Measurements from ENCODE around the gene JTB. TPM values are rescaled to one million over a fixed set of nuclear protein-coding genes. Genes with fewer than 3 reads are reported as not detected.

The JTB gene
- polyA plus RNA-seq, 2 of the 4 experiments (the other 2 are of a cell fraction) = 106 to 162 TPM

- TF ChIP-seq HOXB13 (CRISPR knock-in tag; IDR thresholded peaks at IDR 0.05; ENCODE audit: low read depth) = no peak
- no peak for TF ChIP-seq TFCP2L1 (CRISPR knock-in tag; IDR thresholded peaks at IDR 0.05)
- TF ChIP-seq MAFK (IDR thresholded peaks at IDR 0.05; ENCODE audit: partially characterized antibody) = no peak
- TF ChIP-seq FOSB (CRISPR knock-in tag; IDR thresholded peaks at IDR 0.05) = no peak
- ChIA-PET POLR2A (no interaction called here), CTCF (interaction anchor here (0.5 to 5.8 kb wide), 4 partner anchors 12 to 44 kb away, joined by 3 to 75 read pairs (median 10); partner anchors contain the start of genes CRTC2 and RAB13)
- no peak overlapping the region for H3K4me2 ChIP-seq
- no peak overlapping the region for H3K27ac ChIP-seq
- WGBS (ENCODE audit: missing lambda C conversion rate) = 93% methylated on average over 34 of the region's 34 CpGs
- H3K4me3 ChIP-seq = no peak overlapping the region
- FAIRE-seq = no peak
- DNase-seq (ENCODE audit: low read depth in 1 of 2, low spot score in 1 of 2) = no peak
- H3K9me3 ChIP-seq = no peaks in the 10 kb centered on the region
- no peak for ATAC-seq
- H3K4me1 ChIP-seq = peaks cover 16% of the 10 kb centered on the region
These were observed 35.4 kb downstream of the JTB start for GRCh38 chr1:153941826-153942725.

GRCh38 chr1:153940756-153941155, 36.7 kb downstream of the JTB start:
- Histone ChIP-seq H3K27ac (no peak overlapping the region), H3K4me3 (no peak overlapping the region), H3K4me2 (no peak overlapping the region), H3K4me1 (peaks cover 11% of the 10 kb centered on the region; the same call in 1 of the 3 replicates), H3K9me3 (no peaks in the 10 kb centered on the region)
- CTCF ChIA-PET = interaction anchor here (0.6 to 3.2 kb wide), 4 partner anchors 14 to 46 kb away, joined by 3 to 16 read pairs (median 4); partner anchors contain the start of gene RAB13
- FAIRE-seq (no peak), ATAC-seq (no peak), DNase-seq (ENCODE audit: low read depth in 1 of 2, low spot score in 1 of 2) (no peak)
- 92% methylated on average over 8 of the region's 8 CpGs for WGBS (ENCODE audit: missing lambda C conversion rate)
- POLR2A ChIA-PET = interaction anchor here (1.3 kb wide), 1 partner anchor 50 kb away, joined by 4 read pairs; the partner anchor contains the start of gene RPS27
- TF ChIP-seq CHD2 (IDR thresholded peaks at IDR 0.05; ENCODE audit: low read length, partially characterized antibody) (no peak), MAFK (IDR thresholded peaks at IDR 0.05; ENCODE audit: partially characterized antibody) (no peak), RARB (CRISPR knock-in tag; IDR thresholded peaks at IDR 0.05) (no peak)
- TF ChIP-seq, protein P1, sequence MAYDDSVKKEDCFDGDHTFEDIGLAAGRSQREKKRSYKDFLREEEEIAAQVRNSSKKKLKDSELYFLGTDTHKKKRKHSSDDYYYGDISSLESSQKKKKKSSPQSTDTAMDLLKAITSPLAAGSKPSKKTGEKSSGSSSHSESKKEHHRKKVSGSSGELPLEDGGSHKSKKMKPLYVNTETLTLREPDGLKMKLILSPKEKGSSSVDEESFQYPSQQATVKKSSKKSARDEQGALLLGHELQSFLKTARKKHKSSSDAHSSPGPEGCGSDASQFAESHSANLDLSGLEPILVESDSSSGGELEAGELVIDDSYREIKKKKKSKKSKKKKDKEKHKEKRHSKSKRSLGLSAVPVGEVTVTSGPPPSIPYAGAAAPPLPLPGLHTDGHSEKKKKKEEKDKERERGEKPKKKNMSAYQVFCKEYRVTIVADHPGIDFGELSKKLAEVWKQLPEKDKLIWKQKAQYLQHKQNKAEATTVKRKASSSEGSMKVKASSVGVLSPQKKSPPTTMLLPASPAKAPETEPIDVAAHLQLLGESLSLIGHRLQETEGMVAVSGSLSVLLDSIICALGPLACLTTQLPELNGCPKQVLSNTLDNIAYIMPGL (CRISPR knock-in tag; IDR thresholded peaks at IDR 0.05; ENCODE audit: borderline replicate concordance) = no peak

DNA sequence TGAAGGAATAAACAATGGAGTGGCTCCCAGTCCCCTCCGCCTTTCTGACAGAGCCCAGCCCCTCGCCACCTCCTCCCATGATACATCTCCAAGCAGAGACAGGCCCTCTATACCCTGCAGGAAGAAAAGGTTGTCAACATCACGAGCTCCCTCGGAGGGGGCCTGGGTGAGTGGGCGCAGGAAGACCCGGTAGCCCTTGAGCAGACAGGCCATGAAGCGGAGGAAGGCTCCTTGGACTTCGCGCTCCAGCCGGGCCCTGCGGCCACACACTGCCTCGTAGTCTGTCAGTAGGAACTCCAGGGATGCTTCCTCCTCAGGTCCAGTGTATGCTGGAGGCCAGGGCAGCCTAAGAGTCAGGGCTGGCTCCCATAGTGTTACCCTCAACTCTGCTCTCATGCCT, 38.0 kb downstream of the JTB start:
- DNase-seq (ENCODE audit: low read depth in 1 of 2, low spot score in 1 of 2) (no peak), FAIRE-seq (no peak), ATAC-seq (peak in 1 of 2 experiments; percentile 13; a peak in 2 of 6 replicates)
- ChIA-PET POLR2A (no interaction called here), CTCF (interaction anchor here (0.5 to 1.6 kb wide), 5 partner anchors 16 to 490 kb away, joined by 3 to 6 read pairs (median 4); partner anchors contain the start of gene RAB13)
- H3K9me3 ChIP-seq = no peaks in the 10 kb centered on the region
- TF ChIP-seq MAX (IDR thresholded peaks at IDR 0.05) (no peak), FOSL2 (IDR thresholded peaks at IDR 0.05) (no peak), FOSL2 (CRISPR knock-in tag; IDR thresholded peaks at IDR 0.05) (no peak), CTCF (IDR thresholded peaks at IDR 0.05) (no peak), PHF8 (IDR thresholded peaks at IDR 0.05; ENCODE audit: borderline replicate concordance, low read depth) (no peak), ZFP36 (IDR thresholded peaks at IDR 0.05; ENCODE audit: borderline replicate concordance, partially characterized antibody) (no peak), ZC3H11A (IDR thresholded peaks at IDR 0.05) (no peak), HOXB13 (CRISPR knock-in tag; IDR thresholded peaks at IDR 0.05; ENCODE audit: low read depth) (no peak), ELK1 (IDR thresholded peaks at IDR 0.05; ENCODE audit: low read depth, low read length) (no peak), RCOR1 (IDR thresholded peaks at IDR 0.05; ENCODE audit: low read depth, low read length) (no peak), POLR2AphosphoS2 (conservative IDR thresholded peaks at IDR 0.05; ENCODE audit: low read length) (no peak), ESRRA (IDR thresholded peaks at IDR 0.05; ENCODE audit: borderline replicate concordance, low read length) (no peak), USF2 (IDR thresholded peaks at IDR 0.05) (no peak), CBX2 (IDR thresholded peaks at IDR 0.05; ENCODE audit: borderline replicate concordance, low read depth) (no peak), RARB (CRISPR knock-in tag; IDR thresholded peaks at IDR 0.05) (no peak), BCL3 (IDR thresholded peaks at IDR 0.05) (no peak), KDM5A (IDR thresholded peaks at IDR 0.05) (no peak)
- TF ChIP-seq, protein P2, sequence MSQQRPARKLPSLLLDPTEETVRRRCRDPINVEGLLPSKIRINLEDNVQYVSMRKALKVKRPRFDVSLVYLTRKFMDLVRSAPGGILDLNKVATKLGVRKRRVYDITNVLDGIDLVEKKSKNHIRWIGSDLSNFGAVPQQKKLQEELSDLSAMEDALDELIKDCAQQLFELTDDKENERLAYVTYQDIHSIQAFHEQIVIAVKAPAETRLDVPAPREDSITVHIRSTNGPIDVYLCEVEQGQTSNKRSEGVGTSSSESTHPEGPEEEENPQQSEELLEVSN (IDR thresholded peaks at IDR 0.05; ENCODE audit: borderline replicate concordance, low read depth) = no peak
- no peak overlapping the region for H3K4me2 ChIP-seq
- no peak overlapping the region for H3K27ac ChIP-seq
- WGBS (ENCODE audit: missing lambda C conversion rate) = 97% methylated on average over 12 of the region's 12 CpGs
- H3K4me3 ChIP-seq = no peak overlapping the region
- 0 out of 3 replicates have a peak, but pooled peaks cover 3% of the 10 kb centered on the region for H3K4me1 ChIP-seq
